NCI-H1417 treated with DMSO at 0.1 percent for 48 hours (cell line): ENCODE measurements around the gene NOVA2.

Experiments used
- DNase-seq: peaks from one replicate; lab custom pipeline; 2025; lab: John Stamatoyannopoulos, UW

NOVA2 gene

DNA sequence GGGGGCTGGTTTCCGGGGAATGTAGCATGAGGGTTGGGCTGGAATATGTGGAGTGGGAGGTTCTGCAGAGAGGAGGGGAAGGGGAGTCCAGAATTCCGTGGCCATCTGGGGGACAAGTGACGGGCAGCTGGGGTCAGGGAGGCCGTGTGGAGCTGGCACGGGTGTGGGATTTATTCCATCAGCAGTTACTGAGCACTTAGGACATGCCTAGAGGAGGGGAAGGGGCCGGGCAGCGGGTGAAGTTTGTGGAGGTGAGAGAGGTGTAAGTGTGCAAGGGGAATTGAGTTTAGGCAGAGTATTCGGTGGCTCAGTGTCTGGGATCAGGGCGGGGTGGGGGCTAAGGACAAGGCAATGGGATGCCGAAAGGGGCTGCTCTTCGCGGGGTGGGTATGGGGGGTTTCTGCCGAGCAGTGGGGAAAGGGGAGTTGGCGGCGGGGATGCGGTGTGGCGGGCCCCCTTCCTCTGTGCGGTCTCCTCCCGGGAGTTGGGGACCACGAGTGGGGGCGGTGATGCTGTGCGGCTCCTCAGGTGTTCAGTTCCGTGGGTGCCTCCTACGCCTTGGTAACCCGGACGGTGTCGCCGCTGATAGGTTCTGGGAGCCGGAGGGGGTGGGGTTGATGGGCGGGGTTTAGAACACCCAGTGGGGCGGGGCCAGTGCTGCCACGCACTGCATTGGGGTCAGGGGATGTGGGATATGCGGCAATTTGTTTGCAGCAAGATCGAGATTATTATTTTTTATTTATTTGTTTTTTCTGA lies 27.0 kb upstream of the NOVA2 start:
- DNase-seq = no peak

DNA sequence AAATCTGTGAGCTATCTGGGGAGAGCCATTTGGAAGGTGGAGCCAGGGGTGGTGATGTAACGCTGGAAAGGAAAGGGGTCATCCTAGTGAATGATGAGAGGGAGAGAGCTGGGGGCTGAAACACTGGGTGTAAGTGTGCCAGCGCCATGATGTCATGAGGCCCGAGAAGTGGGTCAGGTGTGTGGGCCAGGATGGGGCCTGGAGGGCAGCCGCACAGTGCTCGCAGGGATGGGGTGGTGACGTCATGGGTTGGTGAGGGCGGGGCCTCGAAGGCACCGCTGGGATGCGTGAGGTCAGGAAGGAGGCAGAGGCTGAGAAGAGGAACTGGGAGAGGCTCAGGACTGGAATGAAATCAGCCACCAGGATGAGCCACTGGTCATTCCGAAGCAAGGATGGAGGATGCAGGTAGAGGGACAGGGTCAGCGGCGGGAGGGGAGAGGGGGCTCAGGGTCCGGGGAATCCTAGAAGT lies 26.0 kb upstream of the NOVA2 start:
- no peak for DNase-seq

DNA sequence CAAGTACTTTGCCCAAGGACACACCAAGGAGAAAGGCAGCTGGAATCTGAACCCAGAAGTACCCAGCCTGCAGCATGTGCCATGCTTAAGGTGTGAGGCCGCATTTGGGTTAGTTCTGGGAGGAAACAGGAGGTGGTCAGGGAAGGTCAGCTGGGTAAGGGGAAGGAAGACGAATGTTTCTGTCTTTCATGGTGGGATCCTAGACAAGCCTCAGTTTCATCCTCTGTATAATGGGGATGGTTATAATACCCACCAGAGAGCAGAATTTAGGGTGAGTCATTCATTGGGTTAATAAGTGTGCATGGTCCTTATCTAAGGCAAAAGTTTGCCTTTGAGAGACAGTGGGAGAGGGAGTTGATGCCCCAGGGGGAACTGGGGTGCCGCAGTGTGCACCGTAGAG lies 25.2 kb upstream of the NOVA2 start:
- no peak for DNase-seq

GRCh38 chr19:45996933-45997332 lies 23.3 kb upstream of the NOVA2 start:
- no peak for DNase-seq

GRCh38 chr19:45995715-45996385 lies 22.2 kb upstream of the NOVA2 start:
- no peak for DNase-seq

DNA sequence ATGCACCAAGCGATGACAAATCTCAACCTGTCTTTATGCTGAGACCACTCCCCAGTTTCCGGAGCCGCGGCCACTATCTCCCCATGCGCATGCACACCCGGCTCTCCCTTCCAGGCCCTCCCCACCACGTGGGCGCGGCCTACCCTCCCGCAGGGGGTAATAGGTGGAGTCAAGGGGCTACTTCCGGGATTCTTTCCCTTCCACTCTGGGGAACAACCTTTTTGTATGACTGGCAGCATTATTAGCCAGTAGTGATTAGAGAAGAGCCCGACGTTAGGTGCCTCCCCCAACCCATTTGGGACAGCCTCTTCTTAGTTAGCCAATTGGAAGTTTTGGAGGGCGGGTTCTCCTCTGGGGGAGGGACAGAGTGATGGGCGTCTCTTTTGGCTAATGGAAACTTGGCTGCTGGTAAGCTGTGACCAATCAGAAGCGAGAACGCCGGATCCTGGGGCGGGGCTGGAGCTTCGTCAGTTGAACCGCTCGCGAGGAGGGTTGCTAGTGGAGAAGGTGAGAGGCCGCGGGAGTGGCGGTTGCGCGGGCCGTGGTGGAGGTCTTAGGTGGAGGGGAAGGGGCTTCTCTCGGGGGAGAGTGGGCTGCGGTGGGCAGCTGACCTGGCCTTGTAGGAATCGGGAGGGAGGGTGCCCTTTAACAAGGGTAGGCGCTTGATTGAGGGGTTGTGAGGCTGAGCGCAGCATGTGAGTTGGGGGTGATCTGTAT lies 21.5 kb upstream of the NOVA2 start, which contains the start of gene CCDC61:
Gene CCDC61 (plus strand): TSS at position 470 of the 717 bp plus-strand sequence. CDS start 7,552 bp downstream, outside the sequence.
- peak; percentile 93 for DNase-seq

GRCh38 chr19:45994456-45994997 lies 20.9 kb upstream of the NOVA2 start:
- DNase-seq = no peak

GRCh38 chr19:45990113-45990728 lies 16.6 kb upstream of the NOVA2 start:
- DNase-seq = no peak

- no peak for DNase-seq
These were observed 11.7 kb upstream of the NOVA2 start for GRCh38 chr19:45985321-45985720.

DNA sequence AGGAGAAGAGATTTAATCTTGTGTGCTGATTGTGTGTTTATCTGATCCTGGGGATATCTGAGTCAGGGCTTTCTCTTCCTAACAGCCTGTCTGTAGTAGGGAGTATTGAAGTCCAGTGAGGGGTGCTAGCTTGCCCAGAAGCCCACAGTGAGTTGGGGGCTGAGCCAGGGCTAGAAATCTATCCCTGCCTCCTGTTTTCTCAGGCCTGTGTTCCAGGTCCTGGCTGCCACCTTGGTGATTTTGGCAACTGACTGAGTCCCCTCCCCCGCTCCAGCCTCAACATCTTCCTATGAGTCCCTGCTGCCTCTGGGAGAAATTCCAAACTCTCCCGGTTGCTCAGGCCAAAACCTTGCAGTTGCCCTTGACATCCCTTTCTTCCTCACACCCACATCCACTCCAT lies 7.7 kb upstream of the NOVA2 start:
- no peak for DNase-seq

- DNase-seq = no peak
These were observed 4.5 kb upstream of the NOVA2 start for GRCh38 chr19:45978156-45978555.

DNA sequence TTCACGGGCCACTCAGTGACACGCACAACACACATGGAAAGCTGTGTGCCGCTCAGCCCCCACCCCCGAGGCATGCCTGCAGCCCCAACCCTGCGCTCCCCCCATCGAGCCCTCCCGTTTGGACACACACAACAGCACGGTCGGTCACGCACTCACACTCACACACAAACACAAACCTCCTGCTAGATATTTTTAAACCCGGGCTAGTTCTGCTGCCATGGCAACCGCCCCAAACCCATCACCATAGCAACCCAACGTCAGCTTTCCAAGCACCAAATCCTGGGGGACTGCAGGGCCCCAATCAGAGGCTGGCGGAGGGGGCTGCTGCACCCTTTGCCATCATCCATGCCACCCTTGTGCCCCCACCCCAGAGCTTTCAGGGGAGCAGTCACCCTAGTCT lies 2.5 kb upstream of the NOVA2 start:
- no peak for DNase-seq

GRCh38 chr19:45975306-45976070 lies 1.8 kb upstream of the NOVA2 start:
- no peak for DNase-seq

- DNase-seq = no peak
These were observed 621 bp downstream of the NOVA2 start for GRCh38 chr19:45972947-45973540.

GRCh38 chr19:45972081-45972946 lies 1.4 kb downstream of the NOVA2 start:
- DNase-seq = no peak

DNA sequence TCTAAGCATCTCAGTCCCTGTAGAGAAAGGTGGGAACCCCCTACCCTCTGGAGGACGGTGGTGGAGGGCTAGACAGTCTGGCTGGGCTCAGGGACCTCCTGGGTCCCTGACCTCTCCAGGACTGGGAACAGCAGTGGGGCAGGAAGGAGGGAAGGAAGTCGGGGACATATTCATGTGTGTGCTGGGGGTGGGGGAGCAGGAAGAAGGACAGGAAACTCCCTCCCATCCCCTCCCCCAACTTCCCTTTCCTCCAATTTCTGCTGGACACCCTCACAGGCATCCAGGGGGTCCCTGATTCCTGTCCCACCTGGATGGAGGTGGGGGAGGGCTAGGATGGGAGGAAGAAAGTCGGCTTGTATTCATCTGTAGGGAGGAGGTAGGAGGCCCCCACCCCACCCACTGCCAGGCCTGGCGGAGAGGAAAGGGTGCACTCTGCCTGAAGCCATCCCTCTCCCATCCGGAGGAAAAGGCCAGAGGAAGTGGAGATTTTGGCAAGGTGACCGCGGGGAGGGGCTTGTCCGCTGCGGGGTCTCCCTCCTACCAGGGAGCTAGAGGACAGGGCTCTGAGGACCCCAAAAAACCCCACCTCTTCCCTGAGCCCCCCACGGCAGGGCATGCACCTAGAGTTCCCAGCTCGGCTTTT lies 2.3 kb downstream of the NOVA2 start:
- no peak for DNase-seq

DNA sequence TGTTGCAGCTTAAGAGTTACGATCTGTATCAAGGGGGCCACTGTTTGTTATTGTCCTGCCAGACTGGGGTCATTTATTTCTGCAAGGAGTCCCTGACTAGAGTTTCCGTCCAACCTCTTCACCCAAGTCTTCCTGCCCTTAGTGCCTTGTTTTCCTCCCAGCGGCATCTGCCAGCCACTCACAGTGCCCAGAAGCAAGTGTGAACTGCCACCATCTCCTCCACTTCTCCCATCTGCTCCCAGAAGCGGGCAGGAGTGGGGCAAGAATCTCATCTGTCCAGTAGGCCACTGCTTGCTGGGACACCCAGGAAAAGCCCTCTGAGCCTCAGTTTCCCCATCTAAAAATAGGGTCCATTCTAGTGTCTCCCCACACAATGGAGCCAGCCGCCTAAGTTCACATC lies 4.0 kb downstream of the NOVA2 start:
- DNase-seq = no peak

- DNase-seq = no peak
These were observed 5.0 kb downstream of the NOVA2 start for GRCh38 chr19:45968626-45969025.

- DNase-seq = no peak
These were observed 6.4 kb downstream of the NOVA2 start for GRCh38 chr19:45967246-45967645.
